NB4 (cell line): ENCODE results near the gene C1orf122.
A peak's percentile ranks its signal among the peaks of the same experiment; 100 is the strongest.

ENCODE experiments used
- DNase-seq: peaks from one replicate; pipeline ENCODE4 v3.0.0; 2010; ENCODE audit warnings: low read depth
- H3K4me3 ChIP-seq: one replicate; pipeline ENCODE4 v1.5.1; 2011; ENCODE audit warnings: mild to moderate bottlenecking, low read depth, low read length, moderate library complexity
- MAX ChIP-seq: IDR thresholded peaks from 2 replicates; pipeline ENCODE4 v1.6.1; 2011; ENCODE audit warnings: low read depth, low read length
- MYC ChIP-seq: IDR thresholded peaks from 2 replicates; pipeline ENCODE4 v1.6.1; 2011; ENCODE audit warnings: low read depth, low read length
- POLR2A ChIP-seq: IDR thresholded peaks from 2 replicates; pipeline ENCODE4 v1.6.1; 2011; ENCODE audit warnings: mild to moderate bottlenecking; ENCODE audit not compliant: insufficient read length; ENCODE audit errors: extremely low read depth
- TF ChIP-seq, protein P1 (sequence below): IDR thresholded peaks from one replicate; pipeline ENCODE4 v1.5.1; 2012; ENCODE audit warnings: low read depth, low read length

The C1orf122 gene

DNA sequence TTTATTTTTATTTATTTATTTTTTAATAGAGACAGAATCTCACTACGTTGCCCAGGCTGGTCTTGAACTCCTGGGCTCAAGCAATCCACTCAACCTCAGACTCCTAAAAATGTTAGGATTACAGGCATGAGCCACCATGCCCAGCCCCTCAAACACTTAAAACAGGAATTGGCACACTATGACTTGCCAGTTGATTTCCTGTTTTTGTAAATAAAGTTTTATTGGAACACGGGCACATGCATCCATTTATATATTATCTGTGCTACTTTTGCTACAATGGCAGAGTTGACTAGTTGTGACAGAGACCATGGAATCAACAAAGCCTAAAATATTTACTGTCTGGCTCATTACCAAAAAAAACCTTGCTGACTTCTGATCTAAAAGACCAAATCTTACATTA is 16.4 kb downstream of the C1orf122 start:
- DNase-seq: no peak
- H3K4me3 ChIP-seq: no peak overlapping the region
- TF ChIP-seq, protein P1, sequence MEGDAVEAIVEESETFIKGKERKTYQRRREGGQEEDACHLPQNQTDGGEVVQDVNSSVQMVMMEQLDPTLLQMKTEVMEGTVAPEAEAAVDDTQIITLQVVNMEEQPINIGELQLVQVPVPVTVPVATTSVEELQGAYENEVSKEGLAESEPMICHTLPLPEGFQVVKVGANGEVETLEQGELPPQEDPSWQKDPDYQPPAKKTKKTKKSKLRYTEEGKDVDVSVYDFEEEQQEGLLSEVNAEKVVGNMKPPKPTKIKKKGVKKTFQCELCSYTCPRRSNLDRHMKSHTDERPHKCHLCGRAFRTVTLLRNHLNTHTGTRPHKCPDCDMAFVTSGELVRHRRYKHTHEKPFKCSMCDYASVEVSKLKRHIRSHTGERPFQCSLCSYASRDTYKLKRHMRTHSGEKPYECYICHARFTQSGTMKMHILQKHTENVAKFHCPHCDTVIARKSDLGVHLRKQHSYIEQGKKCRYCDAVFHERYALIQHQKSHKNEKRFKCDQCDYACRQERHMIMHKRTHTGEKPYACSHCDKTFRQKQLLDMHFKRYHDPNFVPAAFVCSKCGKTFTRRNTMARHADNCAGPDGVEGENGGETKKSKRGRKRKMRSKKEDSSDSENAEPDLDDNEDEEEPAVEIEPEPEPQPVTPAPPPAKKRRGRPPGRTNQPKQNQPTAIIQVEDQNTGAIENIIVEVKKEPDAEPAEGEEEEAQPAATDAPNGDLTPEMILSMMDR: no peak
- TF ChIP-seq MYC: no peak
- TF ChIP-seq MAX: no peak
- no peak for TF ChIP-seq POLR2A

DNA sequence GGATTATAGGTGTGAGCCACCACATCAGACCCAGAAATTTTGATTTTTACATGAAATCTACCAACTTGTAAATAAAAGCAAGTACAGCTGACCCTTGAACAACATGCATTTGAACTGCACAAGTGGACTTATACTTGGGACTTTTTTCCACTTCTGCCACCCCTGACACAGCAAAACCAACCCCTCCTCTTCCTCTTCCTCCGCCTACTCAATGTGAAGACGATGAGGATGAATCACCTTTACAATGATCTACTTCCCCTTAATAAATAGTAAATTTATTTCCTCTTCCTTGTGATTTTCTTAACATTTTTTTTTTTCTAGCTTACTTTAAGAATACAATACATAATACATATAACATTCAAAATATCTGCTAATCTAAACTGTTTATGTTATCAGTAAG is 17.9 kb downstream of the C1orf122 start:
- DNase-seq: peak; percentile 27
- TF ChIP-seq, protein P1: no peak
- TF ChIP-seq POLR2A (no peak), MYC (no peak), MAX (no peak)

DNA sequence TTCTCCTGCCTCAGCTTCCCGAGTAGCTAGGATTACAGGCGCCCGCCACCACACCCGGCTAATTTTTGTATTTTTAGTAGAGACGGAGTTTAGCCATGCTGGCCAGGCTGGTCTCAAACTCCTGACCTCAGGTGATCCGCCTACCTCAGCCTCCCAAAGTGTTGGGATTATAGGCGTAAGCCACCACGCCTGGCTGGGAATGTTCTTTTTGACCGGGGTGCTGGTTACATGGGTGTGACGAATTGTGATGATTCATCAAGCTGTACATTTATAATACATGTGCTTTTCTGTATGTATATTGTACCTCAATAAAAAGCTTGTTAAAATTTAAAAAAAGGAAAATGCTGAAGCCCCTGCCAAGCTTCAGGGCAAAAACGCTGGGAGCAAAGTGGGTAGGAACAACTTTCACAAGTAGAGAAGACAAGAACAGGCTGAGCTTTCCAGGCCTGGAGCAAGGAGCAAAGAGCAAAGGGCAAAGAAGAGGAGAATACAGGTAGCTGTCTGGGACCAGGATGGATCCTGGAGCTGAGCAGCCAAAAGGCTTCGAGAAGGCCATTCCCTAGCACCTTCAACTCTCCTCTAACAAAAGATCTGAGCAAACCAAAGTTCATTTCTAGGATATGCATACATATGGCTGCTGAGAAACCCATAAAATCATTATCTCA is 21.0 kb downstream of the C1orf122 start:
- no peak for DNase-seq
- TF ChIP-seq MYC (no peak), POLR2A (no peak), MAX (no peak)
- TF ChIP-seq, protein P1: no peak
- H3K4me3 ChIP-seq: no peak overlapping the region

More for the DNA sequence above, 17.9 kb downstream of the C1orf122 start:
- H3K4me3 ChIP-seq: no peak overlapping the region

GRCh38 chr1:37831109-37831508 is 23.5 kb downstream of the C1orf122 start:
- DNase-seq: no peak
- TF ChIP-seq, protein P1: no peak
- TF ChIP-seq POLR2A: no peak
- no peak for TF ChIP-seq MYC
- no peak for TF ChIP-seq MAX

GRCh38 chr1:37831809-37832208 is 24.2 kb downstream of the C1orf122 start:
- no peak overlapping the region for H3K4me3 ChIP-seq
- DNase-seq: no peak
- no peak for TF ChIP-seq MYC
- no peak for TF ChIP-seq POLR2A
- TF ChIP-seq MAX: no peak
- TF ChIP-seq, protein P1: no peak

More at GRCh38 chr1:37831109-37831508, 23.5 kb downstream of the C1orf122 start:
- no peak overlapping the region for H3K4me3 ChIP-seq

- no peak for DNase-seq
- TF ChIP-seq MAX (no peak), POLR2A (no peak), MYC (no peak)
- TF ChIP-seq, protein P1: no peak
Observed at GRCh38 chr1:37836788-37837187, 29.2 kb downstream of the C1orf122 start.

More at GRCh38 chr1:37836788-37837187, 29.2 kb downstream of the C1orf122 start:
- no peak overlapping the region for H3K4me3 ChIP-seq
